Inflammatory macrophage treated with lipopolysaccharide for 4 hours (primary cell): ENCODE data around the gene VSTM4.

ENCODE experiments used
- DNase-seq: peaks from one replicate; pipeline ENCODE4 v3.0.0-alpha.2; 2020

Gene VSTM4

DNA sequence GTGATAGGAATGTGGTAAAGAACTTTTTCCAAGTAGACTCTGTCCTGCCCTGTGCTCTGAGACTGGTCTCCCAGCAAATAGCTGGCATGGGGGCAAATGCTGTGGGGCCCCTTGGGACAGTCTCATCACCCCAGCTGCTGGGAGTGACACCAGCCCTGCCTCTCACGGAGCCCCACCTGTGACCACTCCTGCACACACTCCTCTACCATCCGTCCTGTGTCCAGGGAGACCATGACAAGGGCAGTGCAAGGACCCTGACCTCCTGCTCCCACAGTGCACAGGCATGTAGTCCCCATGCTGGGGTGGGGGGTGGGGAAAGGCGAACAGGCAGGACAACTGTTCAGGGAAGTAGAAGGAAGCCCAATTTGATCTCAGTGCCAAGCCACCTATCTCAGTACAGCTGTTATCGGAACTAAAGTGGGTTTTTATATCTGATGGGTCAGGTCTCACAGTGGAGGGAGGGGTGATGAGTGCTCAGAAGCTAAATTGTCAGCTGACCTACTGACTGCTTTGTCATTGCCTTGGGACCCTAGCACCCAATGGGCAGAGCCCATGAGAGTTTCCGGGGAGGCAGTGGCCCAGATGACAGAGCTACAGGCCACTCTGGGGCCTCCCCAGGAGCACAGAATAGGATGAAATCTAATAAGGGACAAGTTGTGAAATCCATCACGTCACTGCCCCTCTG, 24.5 kb downstream of the VSTM4 start:
- DNase-seq, result no peak

DNA sequence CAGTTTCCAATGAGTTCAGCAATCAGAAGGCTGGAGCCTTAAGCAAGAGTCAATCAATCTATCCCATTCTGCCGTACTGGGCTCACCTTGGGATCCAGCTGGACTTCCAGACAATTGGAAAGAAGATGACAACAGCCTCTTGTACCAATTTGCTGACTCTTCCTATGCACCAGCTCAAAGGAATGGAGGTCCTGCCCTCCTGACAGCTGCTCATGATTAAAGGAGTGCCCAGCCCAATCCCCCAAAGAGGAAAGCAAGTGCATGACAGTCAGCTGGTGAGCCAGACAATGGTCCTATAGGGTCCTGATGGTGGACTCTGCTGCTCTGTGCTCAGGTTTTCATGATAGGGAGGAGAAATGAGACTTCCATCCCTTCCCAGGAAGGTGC, 25.1 kb downstream of the VSTM4 start:
- no peak for DNase-seq

DNA sequence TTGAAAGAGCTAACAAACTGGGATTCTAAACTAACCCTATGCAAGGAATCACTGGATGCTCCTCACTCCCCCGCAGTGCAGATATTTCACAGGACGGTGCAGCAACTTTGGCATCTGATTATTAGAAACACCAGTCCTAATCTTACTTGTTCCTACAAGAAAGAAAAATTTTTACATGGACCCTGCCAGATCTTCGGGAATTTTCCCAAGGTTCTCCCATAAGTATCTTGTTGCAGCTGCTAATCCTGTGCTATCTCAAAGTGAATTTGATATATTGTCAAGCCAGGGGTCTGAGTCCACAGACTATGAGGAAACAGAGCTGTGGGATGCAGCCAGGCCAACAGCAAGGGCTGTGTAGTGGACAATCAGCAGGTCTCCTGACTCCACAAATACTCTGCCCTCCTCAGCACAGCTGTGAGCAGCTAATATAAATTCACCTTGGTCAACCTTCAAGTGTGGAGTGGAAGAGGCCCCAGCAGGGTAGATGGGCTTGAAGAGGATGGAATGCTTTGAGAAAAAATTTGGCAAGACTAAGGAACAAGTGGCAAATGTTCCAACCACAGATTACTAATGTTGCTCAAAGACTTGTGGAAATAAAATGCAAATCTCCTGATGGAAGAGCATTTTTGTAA, 25.6 kb downstream of the VSTM4 start:
- no peak for DNase-seq

DNA sequence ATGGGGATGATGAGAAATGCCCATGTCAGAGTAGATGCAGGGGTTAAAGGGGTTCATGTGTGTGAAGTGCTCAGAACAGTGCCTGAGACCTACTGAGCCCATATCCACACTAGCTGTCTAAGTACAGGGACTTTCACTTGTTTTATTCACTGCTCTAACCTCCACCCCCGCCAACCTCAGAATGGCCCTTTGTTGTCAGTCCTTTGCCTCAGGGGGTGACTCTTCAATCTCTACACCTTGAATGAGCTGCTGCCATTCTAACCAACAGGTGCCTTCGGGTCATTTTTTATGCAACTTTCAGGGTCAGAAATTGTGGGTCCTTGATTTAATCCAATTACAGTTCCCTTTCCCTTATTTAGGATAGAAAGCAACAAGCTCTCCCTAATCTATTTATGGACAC, 26.2 kb downstream of the VSTM4 start:
- no peak for DNase-seq

GRCh38 chr10:49086889-49087288, 28.4 kb downstream of the VSTM4 start:
- DNase-seq, result no peak

GRCh38 chr10:49083261-49083660, 32.1 kb downstream of the VSTM4 start:
- no peak for DNase-seq

GRCh38 chr10:49082766-49083165, 32.6 kb downstream of the VSTM4 start:
- no peak for DNase-seq

GRCh38 chr10:49081547-49082275, 33.6 kb downstream of the VSTM4 start:
- DNase-seq, result no peak

DNA sequence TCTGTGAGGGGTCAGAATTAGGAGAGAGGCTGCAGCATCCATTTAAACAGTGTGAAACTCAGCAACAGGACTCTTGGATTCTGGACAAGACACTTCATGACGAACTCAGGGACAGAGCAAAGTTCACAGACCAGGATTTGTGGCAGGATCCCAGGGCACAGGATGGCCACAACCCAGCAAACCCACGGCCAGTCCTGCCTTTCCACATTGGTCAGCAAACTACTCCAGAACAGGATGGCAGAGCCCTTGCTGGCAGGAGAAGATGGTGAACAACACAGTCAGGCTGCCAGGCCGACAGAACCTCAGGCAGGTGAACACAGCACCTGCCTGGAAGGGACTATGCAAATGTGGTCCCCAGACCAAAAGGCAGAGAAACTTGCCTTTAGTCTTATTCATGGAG, 34.4 kb downstream of the VSTM4 start:
- DNase-seq, result no peak

GRCh38 chr10:49080071-49080470, 35.3 kb downstream of the VSTM4 start:
- peak; percentile 36 for DNase-seq

- no peak for DNase-seq
Observed at GRCh38 chr10:49079499-49079898, 35.8 kb downstream of the VSTM4 start.

- DNase-seq, result no peak
Observed at GRCh38 chr10:49079072-49079471, 36.2 kb downstream of the VSTM4 start.

DNA sequence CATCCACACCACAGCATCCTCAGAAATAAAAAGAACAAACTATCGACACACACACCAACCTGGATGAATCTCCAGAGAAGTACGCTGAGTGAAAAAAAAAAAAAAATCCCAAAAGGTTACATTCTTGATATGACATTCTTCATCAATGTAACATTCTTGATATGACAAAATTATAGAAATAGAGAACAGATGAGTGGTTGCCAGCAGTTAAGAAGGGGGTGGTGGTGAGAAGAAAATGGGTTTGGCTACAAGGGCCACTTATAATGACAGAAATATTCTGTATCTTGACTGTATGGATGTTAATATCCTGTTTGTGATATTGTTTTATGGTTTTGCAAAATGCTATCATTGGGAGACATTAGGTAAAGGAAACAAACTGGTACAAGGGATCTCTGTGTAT, 36.9 kb downstream of the VSTM4 start:
- DNase-seq, result no peak

DNA sequence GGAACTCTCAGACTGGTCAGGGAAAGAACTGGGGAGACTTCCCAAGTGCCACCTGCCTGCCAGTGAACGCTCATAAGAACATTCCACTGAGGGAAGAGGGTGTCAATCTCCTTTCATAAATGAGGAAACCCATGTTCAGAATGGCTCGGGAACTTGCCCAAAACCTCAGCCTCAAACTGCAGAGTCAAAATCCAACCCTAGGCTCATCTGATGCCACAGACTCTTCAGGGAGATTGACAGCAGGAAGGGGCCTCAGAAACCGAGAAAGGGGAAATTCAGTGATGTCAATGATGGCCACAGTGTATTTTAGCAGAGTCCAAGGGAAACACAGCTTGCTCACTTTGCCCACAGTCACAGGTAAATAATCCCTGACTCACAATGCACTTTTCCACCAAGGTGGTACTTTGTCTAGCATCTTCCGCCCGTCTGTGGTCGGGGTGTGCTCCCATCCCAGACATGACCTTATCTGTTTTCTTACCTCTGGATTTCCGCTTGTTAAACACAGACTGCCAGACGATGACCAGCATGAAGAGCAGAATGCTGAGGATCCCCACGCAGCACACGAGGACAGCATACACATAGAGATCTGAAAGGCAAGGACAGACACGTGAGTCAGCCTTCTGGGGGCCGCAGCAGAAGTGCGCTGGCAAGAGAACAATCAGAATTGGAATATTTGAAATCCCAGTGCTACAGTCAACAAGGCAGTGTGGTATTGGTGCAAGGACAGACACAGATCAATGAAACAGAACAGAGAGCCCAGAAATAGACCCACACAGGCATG, 38.4 kb downstream of the VSTM4 start:
- no peak for DNase-seq

GRCh38 chr10:49076319-49076718, 39.0 kb downstream of the VSTM4 start:
- no peak for DNase-seq

DNA sequence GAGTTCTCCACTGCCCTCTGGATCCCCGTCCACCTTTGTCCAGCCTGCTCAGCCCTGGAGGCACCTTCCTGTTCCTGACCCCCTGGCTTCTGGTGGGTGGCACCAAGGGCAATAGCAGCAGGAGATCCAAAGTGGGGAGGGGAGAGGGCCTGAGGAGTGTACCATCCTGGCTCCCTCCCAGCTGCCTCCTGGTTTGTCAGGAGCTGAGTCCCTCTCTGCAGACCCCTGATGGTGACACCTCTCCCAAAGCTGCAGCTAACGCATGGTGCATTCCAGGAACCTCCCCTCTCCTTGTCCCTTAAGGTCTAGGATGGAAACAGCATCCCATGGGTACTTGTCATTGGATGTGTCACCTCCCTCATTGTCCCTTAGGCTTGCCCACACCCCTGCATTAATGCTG, 39.6 kb downstream of the VSTM4 start:
- DNase-seq, result no peak

DNA sequence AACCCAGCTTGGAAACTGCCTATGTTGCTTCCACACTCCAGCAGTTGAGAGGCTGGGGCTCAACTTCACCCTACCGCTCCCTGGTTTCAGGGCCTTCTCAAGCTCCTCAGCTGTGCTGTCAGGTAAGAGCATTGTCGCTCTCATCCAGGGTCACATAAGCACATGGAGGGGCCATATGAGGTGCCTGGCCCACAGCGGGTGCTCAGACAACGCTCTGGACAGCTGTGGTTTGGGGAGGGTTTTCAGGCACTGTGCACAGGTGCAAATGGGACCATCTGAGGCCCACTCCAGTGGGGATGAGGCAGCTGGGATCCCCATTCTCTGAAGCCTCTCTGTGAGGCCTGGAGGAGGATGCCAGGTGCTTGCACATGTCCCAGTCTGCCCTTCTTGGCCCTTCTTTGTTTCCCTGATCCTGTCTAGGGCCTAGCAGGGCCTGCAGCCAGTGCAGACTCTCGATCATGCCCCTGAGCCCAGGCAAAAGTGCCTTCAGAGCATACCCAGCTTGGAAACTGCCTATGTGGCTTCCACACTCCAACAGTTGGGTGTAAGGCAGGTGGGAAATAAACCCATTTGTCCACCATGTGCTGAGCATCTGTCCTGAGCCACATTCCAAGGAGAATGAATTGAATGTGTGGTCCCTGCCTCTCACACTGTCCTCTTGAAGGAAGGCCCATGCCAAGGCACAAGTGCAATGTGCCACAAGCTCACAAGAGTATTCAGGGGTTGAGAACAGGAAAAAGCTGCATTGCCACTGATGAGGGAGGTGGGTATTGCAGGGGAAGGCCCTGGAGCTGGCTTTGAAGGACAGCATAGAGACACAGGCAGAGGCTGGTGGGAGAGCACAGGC, 40.3 kb downstream of the VSTM4 start:
- DNase-seq, result no peak

GRCh38 chr10:49072166-49072885, 43.0 kb downstream of the VSTM4 start:
- DNase-seq, result no peak

DNA sequence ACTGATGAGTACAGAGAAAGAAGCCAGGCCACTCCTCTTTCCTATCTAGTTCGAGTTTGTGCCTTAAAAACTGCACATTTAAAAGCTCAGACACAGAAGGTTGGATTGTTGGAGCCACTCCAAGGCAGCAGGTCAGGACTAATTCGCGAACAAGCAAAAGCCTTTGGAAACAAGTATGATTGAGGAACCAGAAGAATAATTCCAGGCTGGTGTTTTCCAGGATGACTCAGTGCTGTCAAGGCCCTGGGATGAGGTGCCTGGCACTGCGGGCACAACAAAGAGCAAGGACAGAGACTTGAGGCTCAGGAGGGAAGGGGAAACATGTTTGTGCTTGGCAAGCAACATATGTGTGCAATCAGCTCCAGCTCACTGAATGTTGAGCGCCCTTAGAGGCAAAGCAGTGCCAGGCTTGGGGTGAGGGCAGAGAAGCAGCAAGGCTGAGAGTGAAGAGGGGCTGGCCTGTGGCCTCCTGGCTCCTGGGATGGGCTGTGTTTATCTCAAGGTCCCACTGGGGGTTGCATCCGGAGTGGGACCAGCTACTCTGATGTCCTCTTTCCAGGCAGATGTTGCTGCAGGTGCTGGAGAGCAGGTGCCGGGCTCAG, 44.1 kb downstream of the VSTM4 start:
- no peak for DNase-seq

DNA sequence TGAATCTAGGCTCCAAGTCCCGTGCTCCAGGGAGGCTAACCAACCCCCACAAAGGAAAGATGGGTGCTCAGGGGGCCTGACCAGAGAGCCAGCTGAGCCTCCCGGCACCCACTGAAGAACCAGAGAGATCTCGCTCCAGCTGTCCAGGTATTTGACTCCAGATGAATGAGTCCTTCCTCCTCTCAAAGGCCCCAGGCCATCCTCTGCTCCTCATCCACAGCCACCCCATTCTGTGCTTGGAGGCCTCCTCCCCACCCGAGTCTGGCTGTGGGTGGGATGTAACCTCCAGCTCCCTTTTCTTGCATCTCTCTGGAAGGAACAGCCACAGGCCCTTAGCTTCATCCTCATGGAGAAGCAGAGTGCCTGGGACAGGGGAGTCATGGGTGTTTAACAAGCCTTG, 44.6 kb downstream of the VSTM4 start:
- no peak for DNase-seq

GRCh38 chr10:49068672-49069217, 46.6 kb downstream of the VSTM4 start:
- no peak for DNase-seq
